Putamen (tissue), 1 donor: Measurements from ENCODE around the gene MACF1.

Source experiments
- DNase-seq: peaks from one replicate; pipeline ENCODE4 v3.0.0-alpha.2; 2016; ENCODE audit warnings: low spot score

MACF1 gene

GRCh38 chr1:39393645-39394044, 189.2 kb downstream of the MACF1 start:
- DNase-seq = no peak

- DNase-seq = no peak
These were observed 189.6 kb downstream of the MACF1 start for GRCh38 chr1:39394059-39394458.

GRCh38 chr1:39394598-39394997, 190.1 kb downstream of the MACF1 start:
- DNase-seq = no peak

- DNase-seq = peak; percentile 65
These were observed 190.9 kb downstream of the MACF1 start for GRCh38 chr1:39395357-39395831.

GRCh38 chr1:39396671-39397070, 192.2 kb downstream of the MACF1 start:
- DNase-seq = no peak

GRCh38 chr1:39397487-39397886, 193.0 kb downstream of the MACF1 start:
- no peak for DNase-seq

- no peak for DNase-seq
These were observed 194.0 kb downstream of the MACF1 start for GRCh38 chr1:39398278-39399021.

- no peak for DNase-seq
These were observed 196.6 kb downstream of the MACF1 start for GRCh38 chr1:39401106-39401505.

- no peak for DNase-seq
These were observed 200.4 kb downstream of the MACF1 start for GRCh38 chr1:39404876-39405275.

GRCh38 chr1:39405358-39405757, 200.9 kb downstream of the MACF1 start:
- DNase-seq = no peak

GRCh38 chr1:39406533-39407450, 202.3 kb downstream of the MACF1 start:
- no peak for DNase-seq

- DNase-seq = no peak
These were observed 203.0 kb downstream of the MACF1 start for GRCh38 chr1:39407510-39407895.

GRCh38 chr1:39407896-39408640, 203.6 kb downstream of the MACF1 start:
- no peak for DNase-seq

- peak; percentile 97 for DNase-seq
These were observed 204.2 kb downstream of the MACF1 start for GRCh38 chr1:39408641-39409054.

- no peak for DNase-seq
These were observed 204.7 kb downstream of the MACF1 start for GRCh38 chr1:39409055-39409816.

GRCh38 chr1:39410915-39411436, 206.5 kb downstream of the MACF1 start:
- peak; percentile 81 for DNase-seq

GRCh38 chr1:39411526-39412478, 207.3 kb downstream of the MACF1 start:
- no peak for DNase-seq

GRCh38 chr1:39412892-39413291, 208.4 kb downstream of the MACF1 start:
- DNase-seq = no peak

GRCh38 chr1:39413902-39414528, 209.5 kb downstream of the MACF1 start:
- DNase-seq = no peak

- no peak for DNase-seq
These were observed 211.1 kb downstream of the MACF1 start for GRCh38 chr1:39415553-39415952.
